ENCODE data around the gene BSCL2.
"Not testable (repeated sequence)": the region's sequence is repeated elsewhere in the genome, so short reads cannot be mapped to it uniquely, and the experiment has no call there.

BSCL2 gene

DNA sequence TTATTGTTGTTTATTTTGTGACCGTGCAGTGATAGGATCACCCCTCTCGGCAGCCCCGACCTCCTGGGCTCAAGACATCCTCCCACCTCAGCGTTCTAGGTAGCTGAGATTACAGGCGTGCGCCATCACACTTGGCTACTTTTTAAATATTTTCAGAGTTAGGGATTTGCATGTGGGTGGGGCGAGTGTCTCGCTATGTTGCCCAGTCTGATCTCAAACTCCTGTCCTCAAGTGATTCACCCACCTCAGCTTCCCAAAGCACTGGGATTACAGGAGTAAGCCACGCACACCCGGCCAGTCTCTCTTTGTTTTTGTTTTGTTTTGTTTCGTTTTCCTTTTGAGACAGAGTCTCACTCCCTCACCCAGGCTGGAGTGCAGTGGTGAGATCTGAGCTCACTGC, 52.9 kb downstream of the BSCL2 start:
- no peak for DNase-seq

DNA sequence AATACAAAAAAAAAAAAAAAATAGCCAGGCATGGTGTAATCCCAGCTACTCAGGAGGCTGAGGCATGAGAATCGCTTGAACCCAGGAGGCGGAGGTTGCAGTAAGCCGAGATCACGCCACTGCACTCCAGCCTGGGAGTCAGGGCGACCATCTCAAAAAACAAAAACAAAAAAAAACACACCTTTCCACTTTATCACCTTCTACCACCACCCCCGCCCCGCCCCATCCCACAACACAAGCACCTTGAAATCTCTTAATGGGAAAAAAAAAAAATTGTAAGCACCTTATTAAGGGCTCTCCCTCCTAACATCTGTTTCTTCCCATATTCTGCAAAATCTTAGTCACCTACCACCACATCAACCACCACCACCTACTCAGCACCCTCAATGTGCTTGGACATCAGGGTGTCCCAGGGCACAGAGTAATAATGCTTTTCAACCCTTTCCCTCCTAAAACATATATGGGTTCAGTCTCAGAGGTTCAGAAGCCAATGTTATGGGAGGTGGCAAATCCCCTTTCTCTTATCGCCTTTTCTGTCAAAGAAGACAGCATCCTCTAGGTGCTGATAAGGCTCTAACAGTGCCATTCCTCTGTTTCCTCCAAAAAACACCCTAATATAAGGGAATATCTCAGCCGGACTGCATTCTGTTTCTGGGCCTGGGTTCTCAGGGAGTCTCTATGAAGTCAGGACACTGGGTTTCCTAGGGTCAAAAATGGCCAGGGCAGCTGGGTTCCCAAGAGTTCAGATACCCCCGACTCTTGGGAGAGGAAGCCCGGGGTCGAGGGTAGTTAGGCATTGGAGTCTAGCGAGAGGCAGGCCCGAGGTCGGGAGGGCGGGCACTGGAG, 54.8 kb downstream of the BSCL2 start:
- DNase-seq = no peak

DNA sequence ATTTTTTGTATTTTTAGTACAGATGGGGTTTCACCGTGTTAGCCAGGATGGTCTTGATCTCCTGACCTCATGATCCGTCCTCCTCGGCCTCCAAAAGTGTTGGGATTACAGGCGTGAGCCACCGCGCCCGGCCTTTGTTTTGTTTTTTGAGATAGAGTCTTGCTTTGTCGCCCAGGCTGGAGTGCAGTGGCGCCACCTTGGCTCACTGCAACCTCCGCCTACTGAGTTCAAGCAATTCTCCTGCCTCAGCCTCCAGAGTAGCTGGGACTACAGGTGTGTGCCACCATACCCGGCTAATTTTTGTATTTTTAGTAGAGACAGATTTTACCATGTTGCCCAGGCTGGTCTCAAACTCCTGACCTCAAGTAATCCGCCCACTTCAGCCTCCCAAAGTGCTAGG, 56.9 kb downstream of the BSCL2 start:
- not testable (repeated sequence) for DNase-seq

DNA sequence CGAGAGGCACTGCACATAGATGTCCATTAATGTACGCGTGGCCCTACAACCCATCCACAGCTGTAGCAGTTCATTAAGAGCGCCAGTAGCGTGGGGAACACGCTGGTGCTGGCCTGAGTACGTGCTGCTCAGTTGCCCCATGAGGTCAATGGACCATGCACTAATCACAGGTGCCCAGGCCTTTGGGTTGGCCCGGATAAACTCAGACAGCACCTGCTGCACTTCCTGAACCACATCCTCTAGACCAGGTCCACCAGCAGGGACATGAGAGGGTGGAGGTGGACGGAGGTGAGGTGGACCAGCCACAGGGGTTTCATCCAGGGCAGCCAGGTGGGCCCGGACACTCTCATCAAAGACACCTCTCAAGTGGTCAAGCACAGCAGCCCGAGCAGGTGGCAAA, 57.7 kb downstream of the BSCL2 start:
- no peak for DNase-seq

DNA sequence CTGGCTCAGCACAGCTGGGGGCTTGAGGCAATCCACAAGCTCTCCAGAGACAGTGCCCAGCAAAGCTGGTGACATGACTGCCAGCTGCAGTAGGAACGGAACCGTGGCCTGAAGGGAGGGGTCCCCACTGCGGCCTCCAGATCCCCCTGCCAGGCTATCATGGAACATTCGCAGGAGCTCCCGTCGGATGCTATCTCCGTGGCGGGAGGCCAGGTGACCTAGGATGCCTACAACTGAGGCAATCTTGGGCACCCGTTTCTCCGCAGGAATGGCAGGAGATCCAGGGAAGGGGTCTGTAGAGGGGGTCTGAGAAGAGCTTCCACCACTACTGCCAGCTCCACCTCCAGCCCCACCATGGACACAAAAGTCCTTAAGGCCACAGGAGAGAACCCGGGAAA, 58.3 kb downstream of the BSCL2 start:
- DNase-seq = no peak

DNA sequence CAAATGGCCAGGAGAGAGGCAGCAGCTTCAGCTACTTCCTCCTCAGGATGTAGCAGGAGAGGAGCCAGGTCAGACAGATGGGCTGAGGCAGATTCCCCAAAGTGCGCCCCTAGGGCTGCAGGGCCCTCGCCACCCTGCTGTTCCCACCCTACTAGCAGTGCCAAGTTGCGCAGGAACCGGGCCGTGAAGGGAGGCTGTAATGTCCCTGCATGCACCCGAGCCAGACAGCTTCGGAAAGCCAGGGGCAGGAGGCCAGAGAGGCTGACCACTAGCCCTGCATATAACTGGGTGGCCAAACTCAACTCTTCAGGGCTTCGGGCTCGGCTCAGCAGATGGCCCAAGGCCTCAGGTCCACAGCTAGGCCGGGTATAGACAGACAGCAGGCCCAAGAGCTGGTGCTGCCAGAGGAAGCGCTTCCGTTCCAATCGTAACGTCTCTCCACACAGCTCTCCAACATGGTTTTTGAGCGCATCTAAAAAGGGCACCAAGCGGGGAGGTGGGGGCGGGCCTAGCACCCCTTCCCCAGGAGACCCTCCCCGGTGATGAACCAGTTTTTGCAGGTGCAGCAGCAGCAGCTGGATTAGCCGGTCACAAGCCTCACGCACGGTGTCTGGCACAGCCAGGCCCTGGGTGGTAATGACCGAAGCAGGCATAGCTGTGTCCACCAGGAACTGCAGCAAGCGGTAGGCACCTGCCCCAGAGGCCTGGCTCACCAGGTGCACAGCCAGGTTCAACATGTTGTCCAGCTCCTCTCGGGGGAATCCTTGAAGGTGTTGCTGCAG, 58.8 kb downstream of the BSCL2 start:
- no peak for DNase-seq

DNA sequence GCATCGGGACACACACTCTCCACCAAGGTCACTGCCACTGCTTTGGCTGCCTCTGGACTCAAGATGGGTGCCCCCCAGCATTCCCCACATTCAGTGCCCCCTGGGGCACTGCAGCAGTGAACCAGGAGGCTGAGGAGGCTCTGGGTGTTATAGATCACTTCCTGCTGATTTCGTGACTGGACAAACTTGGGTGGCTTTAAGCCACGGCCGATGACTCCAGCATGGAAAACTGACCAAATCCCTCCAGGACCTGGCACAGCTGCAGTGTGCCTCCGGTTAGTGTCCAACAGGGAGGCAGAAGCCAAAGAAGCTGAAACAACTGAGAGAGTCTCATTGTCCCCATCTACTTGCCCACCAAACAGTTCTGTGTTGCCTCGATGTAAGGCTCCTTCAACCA, 59.6 kb downstream of the BSCL2 start:
- no peak for DNase-seq

DNA sequence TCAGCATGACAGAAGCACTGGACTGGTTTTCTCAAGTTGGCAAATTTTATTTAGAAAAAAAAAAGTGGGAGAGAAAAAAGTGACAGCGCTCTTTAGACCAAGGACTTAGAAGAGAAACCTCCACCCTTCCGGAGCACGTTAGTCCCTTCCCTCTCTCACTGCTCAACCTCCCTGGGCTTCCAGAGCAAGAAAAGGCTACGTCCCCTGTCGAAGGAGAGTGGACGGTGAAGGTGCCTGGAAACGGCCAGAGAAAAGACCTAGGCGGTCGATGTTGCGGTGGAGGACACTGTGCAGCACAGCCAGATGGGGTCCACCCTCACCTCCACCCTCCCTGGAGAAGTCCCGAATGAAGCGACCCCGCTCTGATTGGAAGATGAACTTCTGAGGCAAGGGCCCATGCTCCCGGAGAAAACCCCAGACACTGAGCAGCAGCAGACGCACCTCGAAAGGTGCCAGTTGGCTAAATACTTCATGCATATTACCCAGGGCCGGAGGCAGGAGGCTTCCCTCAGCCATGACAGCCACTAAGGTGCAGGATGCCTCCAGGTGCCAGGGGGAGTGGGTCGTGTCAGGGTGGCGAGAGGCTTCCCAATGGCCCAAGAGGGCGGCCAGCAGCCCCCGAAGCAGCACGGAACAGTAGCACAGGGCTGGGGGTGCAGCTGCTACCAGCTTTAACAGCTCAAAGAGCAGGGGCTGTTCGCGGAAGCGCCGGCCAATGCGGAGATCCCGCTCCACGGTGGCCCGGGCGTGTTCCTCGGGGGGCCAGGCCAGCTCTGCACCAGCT, 60.2 kb downstream of the BSCL2 start:
- DNase-seq = no peak

DNA sequence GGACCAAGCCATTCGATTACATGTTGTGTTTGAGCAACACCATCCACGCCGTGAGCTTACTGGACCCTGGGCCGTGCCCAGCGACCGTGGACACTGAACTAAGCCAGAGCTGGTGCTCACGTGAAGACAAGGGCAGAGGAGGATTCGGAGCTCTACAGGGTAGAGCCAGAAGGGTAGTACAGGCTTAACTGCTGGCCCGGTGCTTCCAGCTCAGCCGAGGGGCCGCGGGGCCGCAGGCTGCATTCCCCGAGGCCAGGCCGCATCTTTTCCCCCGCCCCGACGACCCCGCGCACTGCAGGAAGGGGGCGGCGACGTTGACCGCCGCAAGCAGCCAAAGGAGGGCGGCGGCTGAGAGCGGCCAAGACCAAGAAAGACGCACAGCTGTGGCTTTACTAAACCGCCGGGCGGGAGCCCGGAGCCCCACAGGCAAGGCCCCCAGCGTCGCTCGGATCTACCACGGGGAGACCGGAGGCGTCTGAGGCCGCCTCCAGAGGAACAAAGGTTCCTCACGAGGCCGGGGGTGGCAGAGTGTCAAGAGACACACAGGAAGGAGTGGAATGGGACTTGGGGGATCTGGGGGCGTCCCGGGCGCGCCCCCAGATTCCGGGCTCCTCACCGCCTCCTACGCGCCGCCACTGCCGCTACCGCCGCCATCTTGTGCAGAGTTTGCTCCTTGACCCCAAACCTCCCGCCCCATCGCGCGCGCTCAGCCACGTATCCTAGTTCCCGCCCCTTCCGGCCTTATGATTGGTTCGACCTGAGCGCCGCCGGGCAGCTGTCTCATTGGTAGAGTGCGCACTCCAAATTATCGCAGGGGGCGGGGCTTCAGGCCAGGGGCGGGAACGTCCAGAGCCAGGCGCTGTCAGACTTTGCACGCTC, 61.0 kb downstream of the BSCL2 start, which contains the start of gene GANAB:
TSS of gene GANAB (minus strand) at position 668 of the 879 bp plus-strand sequence. CDS start at position 654, 14 bp downstream.
- DNase-seq = peak; percentile 84 to 97 (median 95)

DNA sequence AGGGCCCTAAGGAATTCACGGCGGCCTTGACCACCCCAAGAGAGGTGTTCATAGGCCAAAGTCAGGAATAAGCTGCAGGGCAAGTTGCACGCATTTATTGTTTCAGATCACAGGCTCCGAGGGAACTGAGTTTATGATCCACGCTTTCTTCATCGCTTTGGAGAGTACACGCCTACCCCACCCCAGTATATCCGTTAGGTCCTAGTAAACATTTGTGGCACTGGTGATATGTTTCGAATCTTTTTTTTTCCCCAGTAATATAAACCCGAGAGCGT, 61.6 kb downstream of the BSCL2 start:
- DNase-seq = no peak

DNA sequence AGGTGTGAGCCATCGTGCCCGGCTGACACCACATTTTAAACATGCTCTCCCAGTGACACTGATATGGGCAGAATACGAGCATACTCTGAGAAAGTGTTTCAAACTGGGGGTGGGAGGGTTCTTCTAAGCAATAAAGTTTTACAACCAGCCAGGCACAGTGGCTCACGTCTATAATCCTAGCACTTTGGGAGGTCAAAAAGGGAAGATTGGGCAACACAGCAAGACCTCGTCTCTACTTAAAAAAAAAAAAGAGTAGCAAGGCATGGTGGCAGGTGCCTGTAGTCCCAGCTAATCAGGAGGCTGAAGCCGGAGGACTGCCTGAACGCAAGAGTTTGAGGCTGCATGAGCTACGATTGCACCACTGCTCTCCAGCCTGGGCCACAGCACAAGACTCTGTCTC, 63.0 kb downstream of the BSCL2 start:
- no peak for DNase-seq

All from C1 segment of cervical spinal cord (tissue), 14 donors.